Muscle layer of colon (tissue), 2 donors: ENCODE measurements around the gene PACSIN2.
"Not testable (repeated sequence)": the region's sequence is repeated elsewhere in the genome, so short reads cannot be mapped to it uniquely, and the experiment has no call there.

ENCODE experiments used
- H3K27ac ChIP-seq: one replicate; pipeline ENCODE4 v1.7.0; 2013; ENCODE audit warnings: low read depth, mild to moderate bottlenecking, low read length, moderate library complexity
- H3K27me3 ChIP-seq, 2 donors: one replicate each; pipeline ENCODE4 v1.7.0; 2013; ENCODE audit warnings: low read length in 2 of 2, mild to moderate bottlenecking in 2 of 2; ENCODE audit not compliant: insufficient read depth in 2 of 2, control insufficient read depth in 1 of 2
- H3K36me3 ChIP-seq: one replicate; pipeline ENCODE4 v1.7.0; 2013; ENCODE audit warnings: mild to moderate bottlenecking, low read length; ENCODE audit not compliant: insufficient read depth
- H3K4me1 ChIP-seq: one replicate; pipeline ENCODE4 v1.7.0; 2013; ENCODE audit warnings: mild to moderate bottlenecking, low read length; ENCODE audit not compliant: insufficient read depth
- H3K4me3 ChIP-seq, 2 donors: one replicate each; pipeline ENCODE4 v1.7.0; 2013; ENCODE audit warnings: low read length in 2 of 2, low read depth in 1 of 2, mild to moderate bottlenecking in 1 of 2, moderate library complexity in 1 of 2
- H3K9ac ChIP-seq: one replicate; pipeline ENCODE4 v1.7.0; 2013; ENCODE audit warnings: low read length
- H3K9me3 ChIP-seq: one replicate; pipeline ENCODE4 v1.7.0; 2013; ENCODE audit warnings: mild to moderate bottlenecking, low read length
- donor health status: abdominal sarcoma.
- donor health status: Adenocarcinoma of cecum.

Gene PACSIN2

DNA sequence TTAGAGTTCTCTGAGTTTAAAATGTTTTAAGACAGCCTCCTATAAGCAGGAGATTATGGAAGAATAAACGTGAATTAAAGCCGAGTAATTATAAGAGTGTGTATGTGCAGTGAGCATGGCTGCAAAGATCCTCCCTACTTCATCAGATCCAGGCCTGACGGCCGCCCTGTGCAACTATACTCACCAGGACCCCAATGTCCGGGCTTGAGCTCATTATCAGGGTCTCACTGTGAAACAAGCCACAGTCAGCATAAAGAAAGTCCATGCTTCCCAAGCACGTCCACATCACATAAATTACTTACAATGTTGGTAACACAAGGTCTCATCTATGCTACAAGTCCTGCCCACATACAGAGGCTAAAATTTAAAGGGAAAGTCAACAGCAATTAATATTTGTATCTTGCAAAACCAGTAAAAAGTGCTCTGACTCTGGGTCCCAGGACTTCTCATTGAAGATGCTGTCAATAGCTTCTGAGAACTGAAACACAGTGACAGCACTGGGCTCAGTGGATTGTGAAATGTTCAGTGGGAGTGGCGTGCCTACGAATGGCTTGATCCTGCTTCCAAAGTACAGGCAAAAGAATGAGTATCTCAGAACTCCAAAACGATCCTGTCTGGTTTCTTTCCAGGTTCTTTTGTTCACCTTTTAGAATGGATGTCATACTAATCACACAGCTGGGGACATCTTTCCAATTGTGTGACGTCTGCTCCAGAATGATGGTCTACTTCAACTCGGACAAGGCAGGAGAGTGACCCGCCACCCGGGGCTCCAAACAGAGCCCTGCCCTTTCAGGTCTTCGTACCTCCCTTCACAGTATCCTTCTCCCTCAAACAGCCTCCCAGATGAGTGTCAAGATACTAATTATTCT is 85.7 kb downstream of the PACSIN2 start:
- Histone ChIP-seq H3K27me3 (no peaks in the 10 kb centered on the region), H3K9ac (no peak overlapping the region), H3K4me1 (peaks cover 84% of the 10 kb centered on the region), H3K27ac (peak overlapping the region; percentile 62), H3K4me3 (no peak overlapping the region), H3K36me3 (no peaks in the 10 kb centered on the region), H3K9me3 (no peaks in the 10 kb centered on the region)

DNA sequence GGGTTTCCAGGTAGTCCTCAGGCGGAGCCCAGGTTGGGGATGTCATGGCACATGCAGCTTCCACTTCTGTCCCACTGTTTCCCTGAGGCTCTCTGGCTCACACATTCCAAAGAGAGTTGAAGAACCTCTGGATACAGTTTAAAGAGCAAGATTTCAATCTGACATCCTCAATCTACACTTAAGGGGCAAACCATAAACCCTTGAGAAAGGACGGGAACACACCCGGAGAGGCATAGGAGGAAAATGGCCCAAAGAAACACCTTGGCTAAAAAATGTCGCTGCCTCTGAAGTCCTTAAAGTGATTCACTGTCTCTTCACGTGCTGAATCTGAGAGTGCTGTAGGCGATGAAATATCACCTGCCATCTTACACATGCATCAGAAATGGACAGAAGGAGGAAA is 87.0 kb downstream of the PACSIN2 start:
- Histone ChIP-seq H3K9me3 (no peaks in the 10 kb centered on the region), H3K4me3 (no peak overlapping the region), H3K27me3 (no peaks in the 10 kb centered on the region), H3K9ac (no peak overlapping the region), H3K4me1 (peaks cover 81% of the 10 kb centered on the region), H3K27ac (no peak overlapping the region), H3K36me3 (no peaks in the 10 kb centered on the region)

GRCh38 chr22:42926768-42927167 is 88.2 kb downstream of the PACSIN2 start:
- peak overlapping the region; percentile 8 for H3K27ac ChIP-seq
- no peaks in the 10 kb centered on the region for H3K36me3 ChIP-seq
- no peaks in the 10 kb centered on the region for H3K9me3 ChIP-seq
- H3K4me1 ChIP-seq, result peaks cover 81% of the 10 kb centered on the region
- no peak overlapping the region for H3K4me3 ChIP-seq
- H3K27me3 ChIP-seq, result no peaks in the 10 kb centered on the region
- no peak overlapping the region for H3K9ac ChIP-seq

- no peak overlapping the region for H3K9ac ChIP-seq
- H3K9me3 ChIP-seq, result no peaks in the 10 kb centered on the region
- no peaks in the 10 kb centered on the region for H3K27me3 ChIP-seq
- no peak overlapping the region for H3K4me3 ChIP-seq
- H3K4me1 ChIP-seq, result peaks cover 81% of the 10 kb centered on the region
- H3K27ac ChIP-seq, result peak overlapping the region; percentile 66
- no peaks in the 10 kb centered on the region for H3K36me3 ChIP-seq
Measured at GRCh38 chr22:42926104-42926503, 88.8 kb downstream of the PACSIN2 start.

DNA sequence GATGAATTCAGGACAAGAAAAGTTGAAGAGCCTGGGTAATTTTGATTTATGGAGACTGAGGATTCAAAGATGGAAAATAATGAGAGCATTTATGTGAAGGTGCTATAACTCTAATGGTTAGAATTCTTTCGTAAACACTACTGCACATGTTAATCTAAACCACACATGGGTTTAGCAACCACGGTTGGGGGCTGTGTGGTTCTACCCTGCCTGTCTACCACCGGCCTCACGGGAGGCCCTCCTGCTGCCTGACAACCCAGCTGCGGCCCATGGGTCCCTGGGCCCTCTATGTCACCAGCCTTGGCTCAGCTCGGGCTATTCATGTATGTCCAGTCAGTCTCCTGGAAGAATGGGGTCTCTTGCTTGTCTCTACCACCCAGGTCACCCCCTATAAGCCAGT is 89.4 kb downstream of the PACSIN2 start:
- peaks cover 76% of the 10 kb centered on the region for H3K4me1 ChIP-seq
- H3K27ac ChIP-seq, result peak overlapping the region; percentile 66

DNA sequence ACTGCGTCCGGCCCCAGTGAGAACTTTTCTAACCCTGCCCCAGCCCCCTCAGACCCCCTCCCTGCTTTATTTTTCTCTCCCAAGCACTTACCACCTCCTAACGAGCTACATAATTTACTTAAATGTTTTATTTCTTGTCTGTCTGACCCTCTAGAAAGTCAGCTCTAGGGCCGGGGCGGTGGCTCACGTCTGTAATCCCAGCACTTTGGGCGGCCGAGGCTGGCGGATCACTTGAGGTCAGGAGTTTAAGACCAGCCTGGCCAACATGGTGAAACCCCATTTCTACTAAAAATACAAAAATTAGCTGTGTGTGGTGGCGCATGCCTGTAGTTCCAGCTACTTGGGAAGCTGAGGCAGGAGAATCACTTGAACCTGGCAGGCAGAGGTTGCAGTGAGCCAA is 89.9 kb downstream of the PACSIN2 start:
- not testable (repeated sequence) for H3K27ac ChIP-seq, H3K27me3 ChIP-seq, H3K9me3 ChIP-seq, H3K36me3 ChIP-seq, H3K9ac ChIP-seq, H3K4me3 ChIP-seq
- peaks cover 70% of the 10 kb centered on the region for H3K4me1 ChIP-seq

More for the DNA sequence above, 89.4 kb downstream of the PACSIN2 start:
- no peak overlapping the region for H3K9ac ChIP-seq
- no peaks in the 10 kb centered on the region for H3K36me3 ChIP-seq
- no peak overlapping the region for H3K4me3 ChIP-seq
- H3K27me3 ChIP-seq, result no peaks in the 10 kb centered on the region
- no peaks in the 10 kb centered on the region for H3K9me3 ChIP-seq

DNA sequence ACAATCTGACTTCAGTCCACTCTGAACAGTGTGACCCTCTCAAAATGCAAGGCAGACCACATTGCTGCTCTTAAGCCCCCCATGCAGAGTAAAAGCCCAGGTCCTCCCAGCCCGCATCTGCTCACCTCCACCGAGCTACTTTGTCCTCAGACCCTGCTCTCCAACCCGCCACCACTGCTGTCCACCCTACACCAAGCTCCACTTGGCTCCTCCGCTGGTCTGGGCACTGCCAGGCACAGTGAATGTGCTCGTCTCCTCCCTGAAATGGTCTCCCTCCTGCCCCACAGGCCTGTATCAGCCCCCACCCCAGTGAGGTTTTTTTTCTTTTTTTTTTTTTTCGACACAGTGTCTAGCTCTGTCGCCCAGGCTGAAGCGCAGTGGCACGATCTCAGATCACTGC is 90.5 kb downstream of the PACSIN2 start:
- Histone ChIP-seq H3K36me3 (no peaks in the 10 kb centered on the region), H3K4me3 (no peak overlapping the region), H3K9me3 (no peaks in the 10 kb centered on the region), H3K27me3 (no peaks in the 10 kb centered on the region), H3K9ac (no peak overlapping the region), H3K27ac (no peak overlapping the region), H3K4me1 (peaks cover 64% of the 10 kb centered on the region)

GRCh38 chr22:42922374-42923191 is 92.4 kb downstream of the PACSIN2 start:
- Histone ChIP-seq H3K9me3 (no peaks in the 10 kb centered on the region), H3K9ac (no peak overlapping the region), H3K4me1 (peaks cover 62% of the 10 kb centered on the region)

DNA sequence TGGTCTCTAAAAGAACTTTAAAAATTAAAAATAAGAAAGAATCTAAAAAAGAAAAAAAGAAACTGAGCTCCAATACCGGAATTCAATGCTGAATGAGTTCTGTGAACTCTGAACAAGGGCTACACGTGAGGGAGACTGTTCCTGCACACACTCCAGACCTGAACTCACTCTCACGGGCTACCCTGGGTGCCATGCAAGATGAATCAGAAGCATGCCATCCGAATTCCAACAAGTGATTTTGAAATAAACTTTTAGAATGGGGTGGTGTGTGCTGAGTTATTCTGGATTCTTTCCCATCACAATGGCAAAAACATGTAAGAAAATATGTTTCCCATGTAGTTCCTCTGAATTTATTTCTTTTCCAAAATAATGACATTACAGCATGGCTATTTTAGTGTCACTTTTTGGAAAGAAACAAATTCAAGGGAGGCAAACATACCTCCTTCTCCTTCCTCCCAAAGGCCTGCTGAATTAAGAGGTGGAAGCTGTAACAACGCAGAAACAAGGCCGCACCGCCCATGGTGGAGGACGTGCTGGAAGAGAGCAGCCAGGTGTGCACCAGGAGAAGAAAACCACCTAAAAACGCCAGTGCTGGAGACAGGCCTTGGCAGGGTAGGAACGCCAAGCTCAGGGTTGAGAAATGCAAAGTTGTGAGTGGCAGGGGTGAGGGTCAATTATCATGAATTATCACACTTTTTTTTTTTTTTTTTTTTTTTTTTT is 94.7 kb downstream of the PACSIN2 start:
- H3K4me1 ChIP-seq, result peaks cover 43% of the 10 kb centered on the region
- H3K36me3 ChIP-seq, result peaks cover 3% of the 10 kb centered on the region
- no peaks in the 10 kb centered on the region for H3K9me3 ChIP-seq
- no peaks in the 10 kb centered on the region for H3K27me3 ChIP-seq
- H3K27ac ChIP-seq, result no peak overlapping the region
- no peak overlapping the region for H3K4me3 ChIP-seq
- H3K9ac ChIP-seq, result no peak overlapping the region

More at GRCh38 chr22:42922374-42923191, 92.4 kb downstream of the PACSIN2 start:
- H3K4me3 ChIP-seq, result no peak overlapping the region
- H3K27me3 ChIP-seq, result no peaks in the 10 kb centered on the region
- H3K36me3 ChIP-seq, result peaks cover 3% of the 10 kb centered on the region
- peak overlapping the region; percentile 43 for H3K27ac ChIP-seq

DNA sequence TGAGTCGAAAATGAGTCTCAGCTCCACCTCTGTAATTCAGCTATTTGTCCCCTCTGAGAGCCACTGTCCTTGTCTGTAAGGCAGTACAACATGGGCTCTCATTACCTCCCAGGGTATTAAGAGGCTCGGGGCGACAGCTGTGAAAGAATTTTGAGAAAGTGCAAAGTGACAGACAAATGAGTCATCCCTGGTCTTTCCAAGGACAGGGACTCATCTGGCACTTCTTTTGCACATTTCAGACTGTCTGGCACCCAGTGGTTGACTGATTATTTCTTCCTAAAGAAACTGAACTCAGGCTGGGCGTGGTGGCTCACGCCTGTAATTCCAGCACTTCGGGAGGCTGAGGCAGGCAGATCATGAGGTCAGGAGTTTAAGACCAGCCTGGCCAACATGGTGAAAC is 95.8 kb downstream of the PACSIN2 start:
- Histone ChIP-seq H3K9me3 (no peaks in the 10 kb centered on the region), H3K27me3 (no peaks in the 10 kb centered on the region), H3K4me3 (no peak overlapping the region), H3K27ac (no peak overlapping the region), H3K36me3 (peaks cover 3% of the 10 kb centered on the region), H3K9ac (no peak overlapping the region), H3K4me1 (peaks cover 41% of the 10 kb centered on the region)

DNA sequence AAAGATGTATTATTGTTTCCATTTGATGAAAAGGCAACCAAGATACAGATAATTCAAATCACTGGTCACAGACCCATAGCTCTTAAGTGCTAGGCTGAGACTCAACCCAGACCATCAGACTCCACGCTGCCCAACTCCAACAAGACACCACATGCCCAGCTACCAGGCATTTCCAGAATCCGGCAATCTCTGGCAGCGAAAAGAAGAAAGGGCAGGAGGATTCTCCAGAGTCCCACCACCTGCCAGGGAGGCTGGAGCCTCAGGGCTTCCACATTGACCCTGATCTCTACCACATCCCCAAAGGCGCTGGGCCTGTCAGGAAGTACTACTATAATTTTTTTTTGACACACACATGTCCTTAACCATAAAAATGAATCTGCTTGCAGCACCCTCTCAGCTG is 96.4 kb downstream of the PACSIN2 start:
- Histone ChIP-seq H3K36me3 (peaks cover 3% of the 10 kb centered on the region), H3K9ac (no peak overlapping the region), H3K4me1 (peaks cover 35% of the 10 kb centered on the region), H3K27ac (no peak overlapping the region), H3K9me3 (no peaks in the 10 kb centered on the region), H3K27me3 (no peaks in the 10 kb centered on the region), H3K4me3 (no peak overlapping the region)
